A549 (cell line): Measurements from ENCODE around the gene ABCC1. TPM values are rescaled to one million over a fixed set of nuclear protein-coding genes. Genes with fewer than 3 reads are reported as not detected.

Source experiments
- ATAC-seq, 2 experiments: fragments of 200-7000 bp in 1 of 2; fragments of >200 bp in 1 of 2; cut with Nextera tagmentation in 1 of 2; cut with Tn5 transposase in 1 of 2; 3 replicates each; pipeline versions ENCODE4 v1.8.0 to v1.9.1; 2018 to 2020; ENCODE audit warnings: mild to moderate bottlenecking in 1 of 2, moderate library complexity in 1 of 2
- CTCF ChIA-PET: fragments of 300-600 bp; sonication (Branson Sonifier 250); formaldehyde crosslinking; extraction: SDS; loops from one replicate; lab custom pipeline; 2021; ENCODE audit warnings: antibody characterized with exemption, inconsistent platforms; lab: Yijun Ruan, JAX
- POLR2A ChIA-PET: fragments of 350-600 bp; formaldehyde crosslinking; extraction: SDS; loops from one replicate; lab custom pipeline; 2021; ENCODE audit warnings: antibody characterized with exemption, inconsistent platforms; lab: Yijun Ruan, JAX
- DNase-seq, 2 experiments: peaks; one replicate each; pipeline versions ENCODE4 v3.0.0 to v3.0.0-alpha.2; 2011 to 2016; ENCODE audit warnings: low read depth in 1 of 2, low spot score in 1 of 2
- FAIRE-seq: peaks from 2 replicates; lab custom pipeline; 2011; peaks lifted over from hg19 to GRCh38; lab: Jason Lieb, UNC
- H3K27ac ChIP-seq, 2 experiments: fragments of >200 bp; sonication (Bioruptor Twin); formaldehyde crosslinking; 3 replicates each; pipeline ENCODE4 v1.5.1; 2016 to 2017
- H3K4me1 ChIP-seq: fragments of >200 bp; sonication (Bioruptor Twin); formaldehyde crosslinking; 3 replicates; pipeline ENCODE4 v1.6.1; 2016
- H3K4me2 ChIP-seq: fragments of >200 bp; sonication (Bioruptor Twin); formaldehyde crosslinking; 3 replicates; pipeline ENCODE4 v1.6.1; 2016
- H3K4me3 ChIP-seq: fragments of >200 bp; sonication (Bioruptor Twin); formaldehyde crosslinking; 3 replicates; pipeline ENCODE4 v1.5.1; 2016
- H3K9me3 ChIP-seq: fragments of >200 bp; sonication (Bioruptor Twin); formaldehyde crosslinking; 3 replicates; pipeline ENCODE4 v1.6.1; 2016
- BCL3 ChIP-seq: fragments of >200 bp; sonication (Bioruptor Twin); formaldehyde crosslinking; IDR thresholded peaks from 3 replicates; pipeline ENCODE4 v1.6.1; 2016
- BHLHE40 ChIP-seq: IDR thresholded peaks from 2 replicates; pipeline ENCODE4 v1.6.1; 2012; ENCODE audit warnings: low read depth, low read length, inconsistent platforms
- CHD4 ChIP-seq: fragments of 200-600 bp; sonication (generic); IDR thresholded peaks from 2 replicates; pipeline ENCODE4 v1.6.1; 2016; ENCODE audit warnings: antibody characterized with exemption, mild to moderate bottlenecking, borderline replicate concordance
- EHF ChIP-seq: fragments of 250-450 bp; sonication (Bioruptor Pico); IDR thresholded peaks from 2 replicates; pipeline ENCODE4 v1.5.0; 2020; ENCODE audit warnings: mild to moderate bottlenecking
- EHMT2 ChIP-seq: fragments of 200-600 bp; sonication (generic); IDR thresholded peaks from 2 replicates; pipeline ENCODE4 v1.6.1; 2016; ENCODE audit warnings: antibody characterized with exemption, low read depth, mild to moderate bottlenecking, moderate library complexity
- ELK1 ChIP-seq: fragments of 150-350 bp; IDR thresholded peaks from 2 replicates; pipeline ENCODE4 v1.6.1; 2014; ENCODE audit warnings: low read depth, mild to moderate bottlenecking, low read length
- EP300 ChIP-seq, 2 experiments: fragments of >200 bp; sonication (Bioruptor Twin); formaldehyde crosslinking; IDR thresholded peaks; 2 replicates in 1 of 2; 3 replicates in 1 of 2; pipeline ENCODE4 v1.6.1; 2016 to 2017
- ESRRA ChIP-seq: fragments of 150-350 bp; IDR thresholded peaks from 2 replicates; pipeline ENCODE4 v1.6.1; 2014; ENCODE audit warnings: mild to moderate bottlenecking, low read length, borderline replicate concordance
- GATA3 ChIP-seq: IDR thresholded peaks from 2 replicates; pipeline ENCODE4 v1.6.1; 2012; ENCODE audit warnings: borderline replicate concordance
- HDAC2 ChIP-seq: fragments of 200-600 bp; sonication (generic); IDR thresholded peaks from 2 replicates; pipeline ENCODE4 v1.6.1; 2016
- HEYL ChIP-seq: fragments of 250-450 bp; sonication (Bioruptor Pico); IDR thresholded peaks from 2 replicates; pipeline ENCODE4 v1.8.0; 2021; ENCODE audit warnings: mild to moderate bottlenecking, moderate library complexity
- HMGXB4 ChIP-seq: fragments of 250-450 bp; sonication (Bioruptor Pico); IDR thresholded peaks from 2 replicates; pipeline ENCODE4 v1.5.0; 2021; ENCODE audit warnings: mild to moderate bottlenecking, moderate library complexity, borderline replicate concordance
- HOXA7 ChIP-seq: fragments of 250-450 bp; sonication (Bioruptor Pico); IDR thresholded peaks from 2 replicates; pipeline ENCODE4 v1.5.0; 2020; ENCODE audit warnings: mild to moderate bottlenecking, moderate library complexity
- JUN ChIP-seq, 2 experiments: fragments of >200 bp; sonication (Bioruptor Twin); formaldehyde crosslinking; IDR thresholded peaks; 2 replicates in 1 of 2; 3 replicates in 1 of 2; pipeline ENCODE4 v1.6.1; 2016 to 2017
- KDM1A ChIP-seq: fragments of 200-600 bp; sonication (generic); IDR thresholded peaks from 2 replicates; pipeline ENCODE4 v1.6.1; 2016; ENCODE audit warnings: low read depth, mild to moderate bottlenecking
- MAX ChIP-seq: IDR thresholded peaks from 2 replicates; pipeline ENCODE4 v1.6.1; 2012
- MAZ ChIP-seq: fragments of 150-350 bp; IDR thresholded peaks from 2 replicates; pipeline ENCODE4 v1.6.1; 2014; ENCODE audit warnings: antibody characterized with exemption, low read depth, low read length, borderline replicate concordance
- NR3C1 ChIP-seq: fragments of >200 bp; sonication (Bioruptor Twin); formaldehyde crosslinking; IDR thresholded peaks from 3 replicates; pipeline ENCODE4 v1.6.1; 2017
- POLR2A ChIP-seq: IDR thresholded peaks from 2 replicates; pipeline ENCODE4 v1.6.1; 2012; ENCODE audit warnings: mild to moderate bottlenecking, low read length
- RARB ChIP-seq: fragments of 250-450 bp; sonication (Bioruptor Pico); IDR thresholded peaks from 2 replicates; pipeline ENCODE4 v1.8.0; 2021; ENCODE audit warnings: mild to moderate bottlenecking, moderate library complexity
- SREBF2 ChIP-seq: fragments of 450-650 bp; IDR thresholded peaks from 2 replicates; pipeline ENCODE4 v1.6.1; 2014; ENCODE audit warnings: mild to moderate bottlenecking, moderate library complexity
- USF2 ChIP-seq: fragments of 450-650 bp; IDR thresholded peaks from 2 replicates; pipeline ENCODE4 v1.6.1; 2014; ENCODE audit warnings: antibody characterized with exemption
- WGBS: methylation state at CpG from one replicate; pipeline ENCODE4 v1.1.6; 2017; ENCODE audit errors: missing lambda C conversion rate; 5-methylcytosine and 5-hydroxymethylcytosine counted together
- polyA plus RNA-seq, 4 experiments: library from polyadenylated mRNA; depleted of rRNA in 3 of 4; stranded (reverse); fragments of >200 nt; fragmentation: RNase III in 1 of 4; extraction: RNeasy Plus Mini Kit Qiagen cat#74134 plus additional on column Dnase treatment in 1 of 4; gene quantifications; 2 replicates in 3 of 4; 3 replicates in 1 of 4; pipeline ENCODE4 v1.2.3, GENCODE V29; 2011 to 2017

Gene ABCC1
- polyA plus RNA-seq, 2 of the 4 experiments (the other 2 are of a cell fraction): 56.5 to 93.8 TPM

GRCh38 chr16:16037521-16037920 is 88.1 kb downstream of the ABCC1 start:
- 97% methylated on average over 11 of the region's 11 CpGs for WGBS
- Histone ChIP-seq H3K27ac (no peak overlapping the region), H3K9me3 (no peaks in the 10 kb centered on the region), H3K4me2 (no peak overlapping the region), H3K4me3 (no peak overlapping the region), H3K4me1 (0 out of 3 replicates have a peak, but pooled peaks cover 4% of the 10 kb centered on the region)
- no peak for DNase-seq
- TF ChIP-seq NR3C1: no peak
- TF ChIP-seq POLR2A: no peak
- TF ChIP-seq BCL3: no peak
- TF ChIP-seq HOXA7: no peak
- TF ChIP-seq HMGXB4: no peak
- no peak for TF ChIP-seq MAZ
- TF ChIP-seq EP300 (IDR thresholded peaks at IDR 0.05): no peak
- TF ChIP-seq BHLHE40: no peak
- TF ChIP-seq HEYL (CRISPR knock-in tag): no peak
- no peak for TF ChIP-seq JUN (IDR thresholded peaks at IDR 0.05)
- no peak for TF ChIP-seq SREBF2
- TF ChIP-seq GATA3: no peak
- TF ChIP-seq KDM1A: no peak
- no peak for ATAC-seq
- CTCF ChIA-PET: interaction anchor here (0.6 kb wide), 1 partner anchor 15 kb away, joined by 3 read pairs; no protein-coding TSS in a partner anchor
- no peak for FAIRE-seq
- POLR2A ChIA-PET: no interaction called here

- ATAC-seq: no peak
- no peak for TF ChIP-seq EHF (CRISPR knock-in tag)
- no peak for TF ChIP-seq ELK1
- TF ChIP-seq CHD4: no peak
- no peak for TF ChIP-seq MAZ
- 0 out of 3 replicates have a peak, but pooled peaks cover 4% of the 10 kb centered on the region for H3K4me1 ChIP-seq
- DNase-seq: no peak
- 94% methylated on average over 1 of the region's 1 CpG for WGBS
- no peaks in the 10 kb centered on the region for H3K9me3 ChIP-seq
- no peak overlapping the region for H3K4me2 ChIP-seq
- ChIA-PET CTCF (interaction anchor here (0.6 to 1.0 kb wide), 2 partner anchors 16 to 163 kb away, joined by 3 to 5 read pairs; no protein-coding TSS in a partner anchor), POLR2A (no interaction called here)
- no peak overlapping the region for H3K4me3 ChIP-seq
- no peak overlapping the region for H3K27ac ChIP-seq
- FAIRE-seq: no peak
Measured at GRCh38 chr16:16037970-16038369, 88.6 kb downstream of the ABCC1 start.

- no peaks in the 10 kb centered on the region for H3K9me3 ChIP-seq
- 0 out of 3 replicates have a peak, but pooled peaks cover 4% of the 10 kb centered on the region for H3K4me1 ChIP-seq
- FAIRE-seq: no peak
- WGBS: 85% methylated on average over 6 of the region's 6 CpGs
- peak in 1 of 2 experiments; percentile 41; a peak in 1 of 6 replicates for ATAC-seq
- H3K4me3 ChIP-seq: no peak overlapping the region
- ChIA-PET POLR2A (interaction anchor here (1.4 kb wide), 1 partner anchor 9 kb away, joined by 5 read pairs; no protein-coding TSS in a partner anchor), CTCF (interaction anchor here (0.9 to 1.0 kb wide), 2 partner anchors 17 to 164 kb away, joined by 3 to 5 read pairs; no protein-coding TSS in a partner anchor)
- H3K4me2 ChIP-seq: no peak overlapping the region
- H3K27ac ChIP-seq: no peak overlapping the region
- no peak for DNase-seq
- TF ChIP-seq MAX (no peak), EHF (CRISPR knock-in tag) (no peak), EHMT2 (no peak), ESRRA (no peak), HDAC2 (no peak), USF2 (no peak), KDM1A (no peak), RARB (no peak)
Measured at GRCh38 chr16:16038950-16039349, 89.5 kb downstream of the ABCC1 start.
